HCT116 (cell line): ENCODE results near the gene B3GNT4. TPM values are rescaled to one million over a fixed set of nuclear protein-coding genes. Genes with fewer than 3 reads are reported as not detected.

Experiments
- ATAC-seq: fragments of 200-7000 bp; cut with Tn5 transposase; 2 replicates; pipeline ENCODE4 v1.9.1; 2020; ENCODE audit warnings: mild to moderate bottlenecking, moderate library complexity
- BruUV-seq: library from RNA; stranded (reverse); fragments of 400-500 nt; replicated peaks from 2 replicates; lab custom pipeline; 2021; lab: Mats Ljungman, UMichigan
- CTCF ChIA-PET: fragments of 300-600 bp; sonication (Branson Sonifier 250); formaldehyde crosslinking; loops from one replicate; lab custom pipeline; 2021; ENCODE audit warnings: antibody characterized with exemption; lab: Charles Lee
- POLR2A ChIA-PET: fragments of 300-600, 350-600 bp; sonication (Branson Sonifier 250); formaldehyde crosslinking; loops from one replicate; lab custom pipeline; 2021; ENCODE audit warnings: antibody characterized with exemption; lab: Charles Lee
- RAD21 ChIA-PET, 2 experiments: fragments of 300-600 bp; sonication (Branson Sonifier 250); formaldehyde crosslinking; loops; one replicate each; lab custom pipeline; 2023; ENCODE audit warnings: low total read pairs in 2 of 2; ENCODE audit not compliant: uncharacterized antibody in 2 of 2, unreplicated experiment in 2 of 2, low non-redundant PET in 1 of 2; lab: Charles Lee
- DNase-seq: peaks from one replicate; pipeline ENCODE4 v3.0.0-alpha.2; 2010; ENCODE audit warnings: low read depth, low spot score
- H2AFZ ChIP-seq: fragments of 200-600 bp; shearing (Covaris generic), sonication (generic); 2 replicates; pipeline ENCODE4 v1.6.1; 2017; ENCODE audit warnings: low read depth, mixed run types, mixed read lengths, antibody characterized with exemption, low read length; ENCODE audit not compliant: poor library complexity, severe bottlenecking
- H3K27ac ChIP-seq: 2 replicates; pipeline ENCODE4 v1.5.1; 2012; ENCODE audit warnings: low read depth, low read length
- H3K27me3 ChIP-seq: fragments of 200-600 bp; sonication (generic); 2 replicates; pipeline ENCODE4 v1.6.1; 2016; ENCODE audit warnings: mixed run types, low read length, mixed read lengths; ENCODE audit not compliant: insufficient read depth
- H3K36me3 ChIP-seq, 2 experiments: fragments of 200-500 bp in 1 of 2; fragments of 200-600 bp in 1 of 2; sonication (Bioruptor generic) in 1 of 2; sonication (generic) in 1 of 2; 2 replicates each; pipeline versions ENCODE4 v1.5.1 to v1.6.1; 2014 to 2016; ENCODE audit warnings: low read length in 2 of 2, inconsistent platforms in 1 of 2, mixed read lengths in 1 of 2, mixed run types in 1 of 2; ENCODE audit not compliant: insufficient read depth in 2 of 2, control insufficient read depth in 1 of 2
- H3K4me1 ChIP-seq, 2 experiments: fragments of 200-600 bp in 1 of 2; sonication (generic) in 1 of 2; 2 replicates each; pipeline versions ENCODE4 v1.5.1 to v1.6.1; 2012 to 2017; ENCODE audit warnings: low read length in 2 of 2, inconsistent platforms in 1 of 2, mild to moderate bottlenecking in 1 of 2, mixed read lengths in 1 of 2, mixed run types in 1 of 2, moderate library complexity in 1 of 2; ENCODE audit not compliant: insufficient read depth in 2 of 2, control insufficient read depth in 1 of 2
- H3K4me2 ChIP-seq: fragments of 200-600 bp; sonication (generic); 2 replicates; pipeline ENCODE4 v1.6.1; 2017; ENCODE audit warnings: mixed run types, low read length, mixed read lengths
- H3K4me3 ChIP-seq, 2 experiments: fragments of 200-600 bp in 1 of 2; sonication (generic) in 1 of 2; replicated peaks in 1 of 2; 2 replicates each; pipeline ENCODE4 v1.5.1; 2011 to 2016; ENCODE audit warnings: low read length in 2 of 2, control low read depth in 1 of 2, low read depth in 1 of 2, mild to moderate bottlenecking in 1 of 2, mixed read lengths in 1 of 2, mixed run types in 1 of 2
- H3K79me2 ChIP-seq: fragments of 200-600 bp; sonication (generic); 2 replicates; pipeline ENCODE4 v1.6.1; 2017; ENCODE audit warnings: mild to moderate bottlenecking, mixed run types, low read length, moderate library complexity, mixed read lengths; ENCODE audit not compliant: insufficient read depth
- H3K9ac ChIP-seq: fragments of 200-600 bp; sonication (generic); 2 replicates; pipeline ENCODE4 v1.6.1; 2016; ENCODE audit warnings: low read length, mixed read lengths
- H3K9me2 ChIP-seq: fragments of 200-600 bp; sonication (generic), shearing (Covaris generic); 2 replicates; pipeline ENCODE4 v1.6.1; 2017; ENCODE audit warnings: mixed run types, mild to moderate bottlenecking, moderate library complexity; ENCODE audit not compliant: insufficient read depth
- H3K9me3 ChIP-seq, 2 experiments: fragments of 200-500 bp in 1 of 2; fragments of 200-600 bp in 1 of 2; sonication (Bioruptor generic) in 1 of 2; sonication (generic) in 1 of 2; 2 replicates each; pipeline ENCODE4 v1.6.1; 2014 to 2017; ENCODE audit warnings: low read length in 2 of 2, mixed read lengths in 2 of 2, inconsistent platforms in 1 of 2, low read depth in 1 of 2, mild to moderate bottlenecking in 1 of 2, mixed run types in 1 of 2, moderate library complexity in 1 of 2; ENCODE audit not compliant: control insufficient read depth in 1 of 2, insufficient read depth in 1 of 2
- H4K20me1 ChIP-seq: fragments of 200-600 bp; sonication (generic), shearing (Covaris generic); 2 replicates; pipeline ENCODE4 v1.6.1; 2017; ENCODE audit warnings: mixed run types, mild to moderate bottlenecking, moderate library complexity; ENCODE audit not compliant: insufficient read depth
- CEBPB ChIP-seq: IDR thresholded peaks from 2 replicates; pipeline ENCODE4 v1.6.1; 2012; ENCODE audit warnings: low read depth
- ELF1 ChIP-seq: IDR thresholded peaks from 2 replicates; pipeline ENCODE4 v1.6.1; 2012; ENCODE audit warnings: low read depth, borderline replicate concordance
- EZH2 ChIP-seq: fragments of 200-600 bp; sonication (generic); IDR thresholded peaks from 2 replicates; pipeline ENCODE4 v1.6.1; 2017; ENCODE audit warnings: antibody characterized with exemption, mixed run types
- FOSL1 ChIP-seq: IDR thresholded peaks from 2 replicates; pipeline ENCODE4 v1.6.1; 2012; ENCODE audit warnings: low read depth
- POLR2A ChIP-seq: IDR thresholded peaks from 2 replicates; pipeline ENCODE4 v1.7.0; 2011; ENCODE audit warnings: borderline replicate concordance; ENCODE audit not compliant: insufficient read depth, insufficient read length; ENCODE audit errors: extremely low read depth
- POLR2AphosphoS5 ChIP-seq: IDR thresholded peaks from 2 replicates; pipeline ENCODE4 v1.6.1; 2011; ENCODE audit warnings: mild to moderate bottlenecking, low read depth, low read length, moderate library complexity
- SIN3A ChIP-seq: IDR thresholded peaks from 2 replicates; pipeline ENCODE4 v1.6.1; 2012; ENCODE audit warnings: low read depth
- SRF ChIP-seq: IDR thresholded peaks from 2 replicates; pipeline ENCODE4 v1.6.1; 2012; ENCODE audit warnings: low read depth
- TCF7L2 ChIP-seq: IDR thresholded peaks from 2 replicates; pipeline ENCODE4 v1.7.0; 2011; ENCODE audit warnings: borderline replicate concordance, inconsistent platforms; ENCODE audit not compliant: insufficient read depth, insufficient read length; ENCODE audit errors: extremely low read depth
- YY1 ChIP-seq: IDR thresholded peaks from 2 replicates; pipeline ENCODE4 v1.6.1; 2011; ENCODE audit warnings: low read length, low read depth, moderate library complexity, mild to moderate bottlenecking; ENCODE audit not compliant: insufficient replicate concordance; ENCODE audit errors: extremely low read depth
- ZFX ChIP-seq: fragments of 450-650 bp; IDR thresholded peaks from 2 replicates; pipeline ENCODE4 v1.6.1; 2017
- intact Hi-C: fragments of 100-400 bp; cut with micrococcal nuclease; formaldehyde crosslinking; loops from 2 replicates; pipeline ENCODE4 v1.10.0; 2022
- total RNA-seq: library from RNA; stranded (reverse); gene quantifications from one replicate; pipeline ENCODE4 v1.2.1, GENCODE V29; 2021; ENCODE audit not compliant: unreplicated experiment
- TF ChIP-seq, protein P1 (sequence below): IDR thresholded peaks from 2 replicates; pipeline ENCODE4 v1.6.1; 2012; ENCODE audit warnings: low read depth
- TF ChIP-seq, protein P2 (sequence below): IDR thresholded peaks from 2 replicates; pipeline ENCODE4 v1.6.1; 2012
- TF ChIP-seq, protein P3 (sequence below): IDR thresholded peaks from 2 replicates; pipeline ENCODE4 v1.6.1; 2012

The B3GNT4 gene
- total RNA-seq, 1 experiment from 2014 or later, result 7.1 TPM

GRCh38 chr12:122203301-122204166 is at the start of gene B3GNT4 (continued):
- TF ChIP-seq, protein P1, sequence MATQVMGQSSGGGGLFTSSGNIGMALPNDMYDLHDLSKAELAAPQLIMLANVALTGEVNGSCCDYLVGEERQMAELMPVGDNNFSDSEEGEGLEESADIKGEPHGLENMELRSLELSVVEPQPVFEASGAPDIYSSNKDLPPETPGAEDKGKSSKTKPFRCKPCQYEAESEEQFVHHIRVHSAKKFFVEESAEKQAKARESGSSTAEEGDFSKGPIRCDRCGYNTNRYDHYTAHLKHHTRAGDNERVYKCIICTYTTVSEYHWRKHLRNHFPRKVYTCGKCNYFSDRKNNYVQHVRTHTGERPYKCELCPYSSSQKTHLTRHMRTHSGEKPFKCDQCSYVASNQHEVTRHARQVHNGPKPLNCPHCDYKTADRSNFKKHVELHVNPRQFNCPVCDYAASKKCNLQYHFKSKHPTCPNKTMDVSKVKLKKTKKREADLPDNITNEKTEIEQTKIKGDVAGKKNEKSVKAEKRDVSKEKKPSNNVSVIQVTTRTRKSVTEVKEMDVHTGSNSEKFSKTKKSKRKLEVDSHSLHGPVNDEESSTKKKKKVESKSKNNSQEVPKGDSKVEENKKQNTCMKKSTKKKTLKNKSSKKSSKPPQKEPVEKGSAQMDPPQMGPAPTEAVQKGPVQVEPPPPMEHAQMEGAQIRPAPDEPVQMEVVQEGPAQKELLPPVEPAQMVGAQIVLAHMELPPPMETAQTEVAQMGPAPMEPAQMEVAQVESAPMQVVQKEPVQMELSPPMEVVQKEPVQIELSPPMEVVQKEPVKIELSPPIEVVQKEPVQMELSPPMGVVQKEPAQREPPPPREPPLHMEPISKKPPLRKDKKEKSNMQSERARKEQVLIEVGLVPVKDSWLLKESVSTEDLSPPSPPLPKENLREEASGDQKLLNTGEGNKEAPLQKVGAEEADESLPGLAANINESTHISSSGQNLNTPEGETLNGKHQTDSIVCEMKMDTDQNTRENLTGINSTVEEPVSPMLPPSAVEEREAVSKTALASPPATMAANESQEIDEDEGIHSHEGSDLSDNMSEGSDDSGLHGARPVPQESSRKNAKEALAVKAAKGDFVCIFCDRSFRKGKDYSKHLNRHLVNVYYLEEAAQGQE, result no peak
- TF ChIP-seq, protein P2, sequence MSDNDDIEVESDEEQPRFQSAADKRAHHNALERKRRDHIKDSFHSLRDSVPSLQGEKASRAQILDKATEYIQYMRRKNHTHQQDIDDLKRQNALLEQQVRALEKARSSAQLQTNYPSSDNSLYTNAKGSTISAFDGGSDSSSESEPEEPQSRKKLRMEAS, result peak; percentile 77

DNA sequence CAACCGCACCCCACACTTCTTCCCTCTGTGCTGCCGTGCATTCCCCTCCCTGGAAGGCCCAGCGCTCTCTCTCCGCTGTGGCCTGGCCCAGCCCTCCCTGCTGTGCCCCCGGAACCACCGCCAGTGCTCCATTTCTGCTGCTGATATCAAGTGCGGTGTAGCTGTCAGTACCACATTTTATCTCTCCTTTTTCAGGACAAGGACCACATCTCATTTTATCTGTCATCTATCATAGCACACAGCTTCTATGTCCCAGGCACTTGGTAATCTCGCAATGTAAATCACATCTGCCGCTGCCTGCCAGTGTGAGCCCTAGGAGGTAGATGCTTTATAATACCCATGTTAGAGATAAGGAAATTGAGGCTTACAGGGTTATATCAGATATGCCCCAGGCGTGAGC is 47.8 kb upstream of the B3GNT4 start:
- Histone ChIP-seq H3K9me3 (no peaks in the 10 kb centered on the region), H3K4me1 (no peaks in the 10 kb centered on the region), H3K9me2 (no peaks in the 10 kb centered on the region), H3K9ac (no peak overlapping the region), H3K4me3 (no peak overlapping the region), H3K27me3 (no peaks in the 10 kb centered on the region), H3K4me2 (no peak overlapping the region), H3K27ac (no peak overlapping the region), H3K36me3 (no peaks in the 10 kb centered on the region), H4K20me1 (no peaks in the 10 kb centered on the region), H2AFZ (no peak overlapping the region), H3K79me2 (no peaks in the 10 kb centered on the region)
- ATAC-seq (no peak), DNase-seq (no peak)
- ChIA-PET RAD21 (no interaction called here), POLR2A (no interaction called here), CTCF (no interaction called here)
- BruUV-seq, result no TSS peak
- intact Hi-C loops, result no loop called here
- TF ChIP-seq SIN3A (no peak), EZH2 (no peak), POLR2A (no peak), TCF7L2 (no peak), YY1 (no peak), SRF (no peak), CEBPB (no peak), ZFX (no peak), ELF1 (no peak), FOSL1 (no peak), POLR2AphosphoS5 (no peak)
- TF ChIP-seq, protein P1, result no peak
- TF ChIP-seq, protein P2, result no peak
- TF ChIP-seq, protein P3, sequence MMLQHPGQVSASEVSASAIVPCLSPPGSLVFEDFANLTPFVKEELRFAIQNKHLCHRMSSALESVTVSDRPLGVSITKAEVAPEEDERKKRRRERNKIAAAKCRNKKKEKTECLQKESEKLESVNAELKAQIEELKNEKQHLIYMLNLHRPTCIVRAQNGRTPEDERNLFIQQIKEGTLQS, result no peak
